GM18517 (cell line): Measurements from ENCODE around the gene MRPS6.

Experiments
- ATAC-seq: cut with Tn5 transposase; IDR thresholded peaks from one replicate; pipeline ENCODE4 v1.9.1; 2021; ENCODE audit warnings: mild to moderate bottlenecking, moderate library complexity; ENCODE audit not compliant: unreplicated experiment

MRPS6 gene

DNA sequence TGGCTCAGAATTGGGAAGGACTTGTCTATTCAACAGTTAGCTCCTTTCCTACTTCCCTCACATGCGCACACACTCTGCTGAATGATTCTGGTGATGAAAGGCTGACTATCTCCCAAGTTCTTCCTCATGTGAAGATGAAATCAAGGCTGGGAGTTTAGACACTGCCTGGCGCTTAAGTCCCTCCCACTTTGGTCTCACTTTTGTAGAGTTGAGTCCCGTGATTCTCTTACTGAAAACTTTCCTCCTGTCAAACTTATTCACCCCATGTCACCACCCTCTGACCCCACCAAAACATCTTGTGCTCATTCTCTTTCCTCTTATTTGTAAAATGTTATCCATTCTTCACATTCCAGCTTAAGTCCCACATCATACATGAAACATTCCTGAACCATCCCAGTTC is 8.4 kb upstream of the MRPS6 start:
- ATAC-seq, result no peak

DNA sequence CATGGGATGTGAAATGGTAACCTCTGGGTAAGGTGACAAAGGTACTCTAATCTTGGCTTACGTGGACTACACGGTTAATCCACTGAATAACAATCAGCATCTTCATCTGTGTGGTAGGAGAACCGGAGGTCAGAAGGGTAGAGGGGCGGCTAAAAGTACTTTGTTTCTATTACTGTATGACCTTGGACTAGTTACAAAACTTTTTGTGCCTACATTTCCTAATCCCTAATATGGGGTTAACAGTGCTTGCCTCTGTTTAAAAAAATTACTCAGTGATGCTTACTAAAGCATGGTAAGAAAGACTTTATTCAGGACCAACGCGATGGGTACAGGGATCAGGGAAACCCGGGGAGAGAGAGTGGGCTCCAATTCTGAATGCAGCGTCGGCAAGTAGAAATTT is 1.7 kb upstream of the MRPS6 start:
- no peak for ATAC-seq

DNA sequence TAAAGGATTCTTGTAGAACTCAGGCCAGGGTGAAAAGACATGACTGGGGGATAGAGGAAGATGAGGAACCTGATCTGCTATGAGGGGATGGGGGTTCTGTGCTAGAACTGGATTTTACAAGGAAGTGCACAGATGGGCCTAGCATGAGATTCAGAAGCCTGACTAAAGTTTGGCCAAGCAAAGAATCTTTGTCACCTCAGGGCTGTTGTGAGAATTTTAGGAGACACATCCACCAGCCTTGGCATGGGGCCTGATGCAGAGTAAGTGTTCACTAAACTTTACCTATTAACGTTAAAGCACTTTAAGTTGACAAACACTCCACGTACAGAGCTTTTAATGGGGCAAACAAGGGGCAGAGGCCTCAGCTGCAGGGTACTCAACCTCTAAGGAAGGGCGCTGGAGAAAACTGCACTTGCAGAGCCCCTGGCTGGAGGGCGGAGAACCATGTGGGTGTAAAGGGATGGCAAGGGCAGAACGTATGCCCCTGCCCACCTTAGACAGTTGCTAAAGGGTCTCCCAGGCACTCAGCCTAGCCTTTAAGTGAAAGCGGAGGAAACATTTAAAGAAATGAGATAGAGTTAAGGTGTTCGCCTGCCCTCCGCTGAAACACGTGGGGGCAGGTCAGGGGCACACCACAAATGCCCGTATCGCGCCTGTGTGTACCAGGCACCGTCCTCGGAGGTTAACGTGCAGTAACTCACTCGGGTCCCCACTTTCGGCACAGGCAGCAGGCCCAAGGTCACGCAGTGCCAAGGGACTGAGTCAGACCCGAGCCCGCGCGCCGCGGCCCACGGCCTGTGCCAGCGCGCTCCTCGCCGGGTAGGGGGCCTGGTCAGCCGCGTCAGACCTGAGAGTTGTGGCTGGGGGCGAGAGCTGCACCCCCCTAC is 990 bp upstream of the MRPS6 start:
- no peak for ATAC-seq

DNA sequence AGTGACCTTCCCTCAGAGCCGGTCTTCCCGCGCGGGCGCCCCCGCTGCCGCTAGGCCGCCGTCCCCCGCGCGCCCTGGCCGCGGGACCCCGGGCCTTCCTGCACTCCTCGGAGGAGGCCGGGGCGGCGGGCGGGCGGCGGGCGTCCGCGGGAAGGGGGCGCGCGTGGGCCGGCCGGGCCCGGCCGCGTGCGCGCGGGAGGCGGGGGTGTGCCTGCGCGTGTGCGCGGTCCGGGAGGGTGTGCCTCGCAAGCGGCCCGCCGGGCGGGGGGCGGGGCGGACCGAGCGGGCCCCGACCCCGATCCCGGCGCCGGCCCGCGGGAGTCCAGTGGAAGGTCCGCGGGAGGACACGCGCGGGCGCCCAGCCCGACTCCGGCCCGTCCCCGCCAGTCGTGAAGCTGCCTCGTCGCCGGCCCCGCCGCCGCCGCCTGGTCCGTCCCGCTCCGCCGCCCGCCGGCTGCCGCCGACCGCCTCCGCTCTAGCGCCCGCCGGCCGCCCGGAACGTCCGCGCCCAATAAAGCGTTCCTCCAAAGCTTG is 438 bp downstream of the MRPS6 start:
- peak; percentile 34 for ATAC-seq

DNA sequence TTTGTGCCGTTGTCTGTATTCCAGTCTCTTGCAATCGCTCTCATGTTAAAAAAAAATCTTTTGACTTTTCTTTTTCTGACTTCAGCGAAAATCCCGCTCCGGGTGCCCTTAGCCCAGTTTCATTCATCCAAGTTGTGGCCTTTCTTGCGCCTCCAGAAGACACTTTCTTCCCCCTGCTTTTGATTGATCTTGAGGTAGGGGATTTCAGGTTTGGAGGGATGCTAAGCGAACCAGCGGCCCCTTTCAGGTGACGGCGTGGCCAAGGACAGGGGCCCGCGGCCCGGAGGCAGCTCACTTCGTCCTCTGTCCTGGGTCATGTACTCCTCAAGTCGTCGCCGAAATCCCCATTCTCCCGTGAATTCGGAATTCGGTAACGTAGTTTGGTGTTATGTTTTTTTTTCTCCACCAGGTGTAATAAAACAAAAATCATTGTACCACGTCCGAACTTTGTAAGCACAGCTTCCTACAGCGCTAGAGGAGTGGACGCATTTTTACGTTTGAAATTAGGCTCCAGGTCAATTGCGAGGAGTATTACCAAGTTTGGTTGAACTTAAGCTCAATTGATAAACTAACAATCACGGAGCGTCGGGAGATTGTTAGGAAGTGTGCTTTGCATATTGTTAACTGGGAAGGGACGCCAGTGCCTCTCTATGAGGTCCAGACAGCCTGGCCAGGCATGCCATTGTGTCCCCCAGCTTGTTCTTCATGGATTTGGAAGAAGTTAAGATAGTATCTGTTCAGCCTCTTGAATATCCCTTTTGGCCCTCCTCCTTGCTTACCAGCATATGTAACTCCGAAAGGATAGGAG is 1.1 kb downstream of the MRPS6 start:
- ATAC-seq, result no peak

DNA sequence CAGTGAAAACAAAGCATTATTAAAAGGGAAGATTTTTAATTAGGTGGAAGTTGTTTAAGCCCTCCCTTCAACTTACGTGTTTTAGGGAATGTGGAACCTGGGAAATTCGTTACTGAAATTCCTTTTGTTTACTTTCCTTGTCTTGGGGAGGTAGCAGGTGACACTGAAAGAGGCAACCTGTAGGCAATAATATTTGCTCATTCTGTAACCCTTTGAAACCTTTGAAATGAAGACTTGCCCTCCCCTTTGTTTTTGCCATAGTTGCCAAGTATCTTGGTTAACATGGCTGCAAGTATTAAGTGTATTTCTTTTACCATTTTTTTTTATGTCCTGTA is 1.7 kb downstream of the MRPS6 start:
- ATAC-seq, result no peak

DNA sequence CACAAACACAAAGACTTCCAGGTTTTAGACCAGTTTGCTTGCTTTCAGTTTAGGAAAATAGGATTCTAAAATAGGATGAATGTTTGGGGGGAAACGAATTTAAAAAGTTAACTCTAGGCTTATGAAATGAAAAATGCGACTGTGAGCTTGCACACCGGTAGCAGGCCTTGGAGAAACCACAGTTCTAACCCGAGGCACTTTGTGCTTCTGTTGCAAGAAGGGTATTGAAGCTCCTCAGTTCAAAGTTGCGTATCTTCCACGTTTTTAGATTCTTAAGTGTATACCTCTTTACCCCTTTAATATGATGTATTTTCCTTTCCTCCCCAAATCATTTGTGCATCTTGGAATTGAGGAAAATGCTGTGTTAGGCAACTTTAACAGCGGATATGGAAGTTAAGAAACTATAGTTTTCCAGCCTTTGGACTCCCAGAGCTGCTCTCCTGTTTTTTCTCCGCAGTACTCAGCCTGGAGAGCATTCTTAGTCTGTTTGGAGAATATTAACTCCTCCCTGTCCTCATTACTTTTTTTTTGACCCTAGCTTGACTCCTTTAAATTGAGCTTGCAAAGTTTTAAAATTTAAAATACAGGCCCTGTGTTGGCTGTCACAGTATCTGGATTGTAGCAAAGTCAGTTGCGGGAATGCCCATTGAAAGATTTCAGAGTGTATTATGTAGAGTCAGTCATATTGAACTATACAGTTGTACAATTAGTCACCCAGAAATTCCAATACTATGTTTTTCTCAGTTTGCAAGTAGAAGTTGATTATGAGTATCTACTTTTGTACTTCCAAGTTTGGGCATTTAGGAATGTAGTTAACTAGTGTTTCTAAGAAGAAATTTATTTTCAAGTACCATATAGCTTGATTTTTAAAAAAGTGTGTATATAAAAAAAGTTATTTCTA is 2.6 kb downstream of the MRPS6 start:
- no peak for ATAC-seq

DNA sequence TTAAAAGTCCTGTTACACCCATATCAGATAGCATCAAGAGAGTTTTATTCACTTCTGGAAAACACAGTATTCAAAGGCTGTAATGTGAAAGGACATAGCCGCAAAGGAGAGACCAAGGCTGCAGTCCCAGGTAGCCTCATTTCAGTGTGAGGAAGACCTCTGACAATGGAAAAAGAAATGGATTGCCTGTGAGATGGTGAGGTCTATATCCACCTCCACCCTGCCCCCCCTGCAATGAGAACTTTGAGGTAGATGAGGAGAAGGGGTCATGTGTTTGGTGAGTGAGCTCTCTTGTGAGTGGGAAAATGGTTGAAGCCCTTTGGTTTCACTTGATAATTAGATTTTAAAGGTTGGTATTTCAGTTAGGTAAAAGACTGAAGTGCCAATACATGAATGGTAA is 3.5 kb downstream of the MRPS6 start:
- ATAC-seq, result no peak

DNA sequence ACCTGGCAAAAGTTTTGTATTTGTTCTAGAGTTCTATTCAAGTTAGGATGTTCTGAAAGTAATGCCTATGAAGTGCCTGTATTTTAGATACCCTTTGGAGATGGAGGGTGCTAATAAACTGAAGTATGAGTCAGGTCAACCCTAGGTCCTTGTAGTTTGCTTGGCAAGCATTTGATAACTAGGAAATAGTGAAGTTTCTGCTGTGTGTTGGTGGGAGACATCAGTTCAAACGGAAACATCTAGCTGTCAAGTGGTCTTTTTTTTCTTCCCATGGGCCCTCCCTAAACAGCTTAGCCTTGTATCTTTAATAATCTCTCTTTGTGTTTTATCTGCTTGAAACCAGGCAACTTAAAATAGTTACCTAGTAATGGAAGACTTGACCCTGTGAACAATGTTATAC is 4.5 kb downstream of the MRPS6 start:
- ATAC-seq, result no peak

DNA sequence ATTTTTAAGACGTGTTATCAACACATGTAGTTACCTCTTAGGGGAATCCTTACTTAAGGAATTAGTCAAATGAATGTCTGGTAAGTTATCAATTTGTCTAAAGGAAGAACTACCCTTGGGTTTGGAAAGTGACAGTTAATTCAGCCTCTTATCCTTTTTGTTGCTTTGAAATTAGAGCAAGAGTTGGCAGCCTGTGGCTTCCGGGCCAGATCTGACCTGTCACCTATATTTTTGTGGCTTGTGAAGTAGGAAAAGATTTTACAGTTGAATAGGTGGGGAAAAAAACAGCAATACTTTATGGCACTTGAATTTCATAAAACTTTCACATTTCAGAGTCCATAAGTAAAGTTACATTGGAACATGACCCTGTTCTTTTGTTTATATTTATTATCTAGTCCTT is 5.5 kb downstream of the MRPS6 start:
- ATAC-seq, result no peak

DNA sequence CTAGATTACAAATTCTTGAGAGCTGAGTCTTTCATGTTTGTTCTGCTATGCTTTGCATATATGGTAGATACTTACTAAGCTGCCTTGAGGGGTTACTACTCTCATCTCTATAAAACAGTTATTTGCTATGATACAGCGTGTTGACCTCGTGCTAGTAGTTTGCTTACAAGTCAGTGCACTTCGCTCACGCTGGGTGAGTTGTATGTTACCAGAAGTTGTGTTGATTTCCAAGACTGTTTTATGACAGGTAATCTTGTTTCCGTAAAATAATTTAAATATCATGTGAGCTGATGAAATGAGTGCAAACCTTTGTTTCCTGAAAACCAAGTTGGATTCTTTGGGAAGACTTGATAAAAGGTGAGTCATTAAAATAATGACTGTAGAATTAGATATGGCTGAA is 7.3 kb downstream of the MRPS6 start:
- ATAC-seq, result no peak

DNA sequence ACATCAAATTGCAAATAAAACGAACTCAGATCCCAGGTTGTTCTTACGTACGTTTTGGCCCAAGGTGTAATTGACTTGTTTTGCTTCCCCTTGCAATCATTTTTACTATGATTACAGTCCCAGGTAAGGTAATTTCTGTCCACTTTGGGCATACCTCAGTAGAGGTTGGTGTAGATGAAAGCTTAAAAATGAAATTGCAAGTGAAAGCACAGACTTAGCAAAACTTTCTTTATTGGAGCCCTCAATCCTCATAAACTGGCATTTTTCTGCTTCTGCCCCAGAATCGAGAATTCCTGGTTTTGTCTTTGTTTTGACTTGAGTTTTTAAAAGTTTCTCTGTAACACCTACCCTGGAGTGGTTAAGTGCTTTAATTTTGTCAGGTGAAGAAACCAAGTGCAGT is 9.4 kb downstream of the MRPS6 start:
- no peak for ATAC-seq

DNA sequence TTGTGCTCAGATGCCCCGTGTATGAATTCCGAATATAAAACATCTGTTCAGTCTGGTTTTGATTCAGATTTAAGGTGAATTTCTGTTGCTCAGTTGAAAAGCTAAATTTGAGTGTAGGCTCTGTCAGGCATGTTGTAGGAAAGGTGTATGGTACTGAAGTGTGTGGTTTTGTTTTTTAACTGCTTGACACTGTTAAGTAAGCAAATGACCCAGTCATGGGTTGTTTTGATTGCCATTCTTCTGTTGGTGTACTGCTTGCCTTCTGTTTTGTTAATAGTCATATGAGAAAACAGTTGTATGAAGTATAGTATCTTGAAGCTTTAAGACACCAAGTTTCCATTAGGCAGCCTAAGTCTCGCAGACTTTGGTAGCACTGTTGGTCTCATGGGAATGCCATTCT is 10.0 kb downstream of the MRPS6 start:
- ATAC-seq, result no peak

DNA sequence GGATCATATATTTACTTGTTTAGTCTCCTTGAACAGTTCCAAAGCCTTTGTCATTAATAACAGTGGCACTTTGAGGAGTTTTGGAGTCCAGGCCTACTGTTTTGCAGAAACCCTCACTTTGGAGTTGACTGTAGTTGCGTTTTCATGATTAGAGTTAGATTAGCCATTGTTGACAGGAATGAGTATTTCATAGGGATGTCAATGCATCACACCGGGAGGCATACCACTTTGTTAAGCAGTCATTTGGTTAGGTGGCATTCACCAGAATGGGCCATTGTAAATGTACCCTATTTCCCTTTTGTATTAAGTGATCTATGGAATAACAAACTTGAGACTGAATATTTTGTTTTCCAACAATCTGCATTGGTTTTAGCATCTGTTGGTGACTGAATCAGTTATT is 11.8 kb downstream of the MRPS6 start:
- no peak for ATAC-seq

DNA sequence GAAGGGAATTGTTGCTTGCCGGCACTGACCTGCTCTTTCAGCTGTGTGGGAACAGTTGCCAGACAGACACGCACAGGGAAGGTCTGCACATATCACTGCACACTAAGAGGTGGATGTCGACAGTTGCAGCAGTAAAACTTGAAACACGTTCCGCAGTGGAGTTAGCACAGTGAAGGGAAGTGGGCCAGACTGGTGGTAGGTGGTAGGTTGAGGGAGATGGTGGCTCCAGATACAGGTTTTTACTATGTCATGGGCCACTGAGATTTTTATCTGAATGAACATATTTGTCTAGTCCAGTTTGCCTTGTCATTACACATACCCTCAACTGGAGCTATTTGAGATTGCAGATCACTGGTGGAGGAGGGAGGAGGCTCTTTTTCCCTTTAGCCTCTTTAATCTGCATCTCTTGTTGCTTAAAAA is 13.5 kb downstream of the MRPS6 start:
- no peak for ATAC-seq

DNA sequence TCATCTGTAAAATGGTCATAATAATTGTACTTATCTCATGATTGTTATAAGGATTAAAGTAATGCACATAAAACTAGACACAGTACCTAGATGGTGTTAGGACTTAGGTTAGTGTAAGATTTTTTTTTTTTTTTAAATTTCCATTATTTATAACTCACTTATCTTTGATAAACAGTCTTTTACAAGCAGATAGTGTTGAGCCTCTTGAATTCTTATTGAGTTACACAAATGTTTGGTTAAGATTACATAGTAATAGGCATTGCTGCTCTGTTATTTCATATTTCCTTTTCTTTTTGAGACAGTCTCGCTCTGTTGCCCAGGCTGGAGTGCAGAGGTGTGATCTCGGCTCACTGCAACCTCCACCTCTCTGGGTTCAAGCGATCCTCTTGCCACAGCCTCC is 15.4 kb downstream of the MRPS6 start:
- ATAC-seq, result no peak

DNA sequence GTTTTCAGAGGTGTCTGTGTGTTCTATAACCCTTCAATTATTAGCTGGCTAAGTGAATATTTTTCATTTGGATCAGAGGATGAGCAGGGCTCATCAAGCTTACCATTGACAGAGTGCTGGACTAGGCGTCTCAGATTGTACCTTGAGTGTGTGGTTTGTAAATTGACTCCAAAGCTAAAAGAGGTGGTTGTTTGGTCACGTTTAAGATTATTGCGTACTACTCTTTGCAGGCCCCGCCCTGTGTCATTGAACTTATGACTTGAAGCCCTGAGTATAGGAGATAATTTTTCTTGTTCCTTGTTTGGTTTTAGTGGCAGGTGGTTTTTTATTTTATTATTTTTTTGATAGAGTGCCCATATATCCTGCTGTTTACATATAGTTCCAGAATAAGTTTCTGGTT is 17.7 kb downstream of the MRPS6 start:
- ATAC-seq, result no peak

DNA sequence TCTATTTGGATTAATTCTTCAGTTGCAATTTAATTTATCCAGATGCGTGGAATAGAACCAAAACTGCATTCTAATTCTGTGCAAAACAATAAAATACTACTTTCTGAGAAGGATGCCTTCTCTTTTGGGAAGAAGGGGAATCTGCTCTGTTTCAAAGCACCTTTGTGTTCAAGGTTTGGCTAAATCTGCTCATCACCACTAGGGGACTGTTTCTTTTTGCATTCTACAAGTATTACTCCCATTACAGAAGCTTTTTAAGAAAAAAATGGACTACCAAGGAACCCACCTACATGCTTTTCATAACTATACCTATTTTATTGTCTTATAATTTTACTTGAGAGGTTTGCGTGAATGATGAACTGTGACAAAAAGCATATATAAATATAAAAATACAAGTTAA is 18.2 kb downstream of the MRPS6 start:
- no peak for ATAC-seq

DNA sequence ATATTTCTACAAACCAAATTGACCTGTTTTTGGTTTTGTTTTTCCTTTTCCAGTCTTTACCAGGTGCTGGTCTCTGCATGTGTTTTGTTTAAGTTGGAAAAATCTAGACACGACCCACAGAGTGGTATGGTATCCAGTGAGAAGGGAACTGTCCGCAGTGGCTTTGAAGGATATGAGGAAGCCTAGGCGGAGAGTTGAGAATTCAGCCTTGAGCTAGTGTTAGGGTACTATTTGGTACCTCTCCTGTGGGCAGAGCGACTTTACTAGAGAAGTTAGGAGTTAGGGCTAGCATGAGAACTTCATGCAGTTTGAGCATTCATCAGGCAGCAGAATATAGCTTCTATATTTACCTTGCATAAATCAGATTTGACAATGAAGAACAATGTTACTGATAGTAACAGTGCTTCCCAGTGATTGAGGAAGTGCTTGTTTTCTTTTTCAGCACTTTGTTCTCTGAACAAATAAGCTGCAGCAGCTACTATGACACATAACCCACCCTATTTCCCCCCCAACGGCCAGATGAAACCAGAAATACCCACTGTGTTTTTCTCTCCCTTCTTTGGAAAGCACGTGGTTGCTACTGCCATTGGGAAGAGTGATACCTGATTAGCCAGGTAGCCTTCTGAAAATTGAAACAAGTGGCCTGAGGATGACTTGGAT is 19.0 kb downstream of the MRPS6 start:
- no peak for ATAC-seq

DNA sequence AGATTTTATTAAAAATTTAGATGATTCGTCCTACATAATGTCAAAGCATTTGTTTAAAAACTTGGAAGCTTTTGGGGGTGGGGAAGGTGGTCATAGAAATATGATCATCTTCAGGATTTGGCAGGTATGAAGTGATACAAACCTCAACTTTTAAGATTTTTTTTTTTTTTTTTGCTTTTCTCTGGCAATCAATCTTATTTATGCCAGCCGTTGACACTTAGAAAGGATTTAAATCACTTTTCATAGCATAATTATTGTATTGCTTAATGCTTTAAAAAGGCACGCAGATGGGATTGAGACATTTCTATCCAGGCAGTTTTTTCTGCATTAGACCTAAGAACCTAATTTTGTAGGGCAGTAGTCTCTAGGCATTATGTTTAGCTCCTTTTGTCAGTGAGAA is 19.7 kb downstream of the MRPS6 start:
- no peak for ATAC-seq

DNA sequence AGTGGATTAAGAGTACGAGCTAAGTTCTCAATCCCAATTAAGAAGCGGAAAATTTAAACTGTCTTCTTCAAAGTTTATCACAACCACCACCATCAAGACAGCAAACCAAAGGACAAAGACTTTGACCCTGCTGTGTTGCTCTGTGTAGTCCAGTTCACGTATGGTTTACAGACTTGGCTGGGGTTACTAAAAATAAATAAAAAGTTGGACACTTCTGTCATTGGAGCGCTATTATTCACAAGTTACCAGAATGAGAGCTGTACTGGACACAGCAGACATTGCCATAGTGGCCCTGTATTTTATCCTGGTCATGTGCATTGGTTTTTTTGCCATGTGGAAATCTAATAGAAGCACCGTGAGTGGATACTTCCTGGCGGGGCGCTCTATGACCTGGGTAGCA is 21.6 kb downstream of the MRPS6 start:
- no peak for ATAC-seq
